Measurements from ENCODE around the gene STK17A.

GRCh38 chr7:43637114-43637806 is 54.4 kb downstream of the STK17A start:
- no peak for TF ChIP-seq CTCF (IDR thresholded peaks at IDR 0.05)
- no peak for TF ChIP-seq POLR2A (IDR thresholded peaks at IDR 0.05)
